SK-N-SH (cell line): ENCODE results near the gene TMEM184C. TPM values are rescaled to one million over a fixed set of nuclear protein-coding genes. Genes with fewer than 3 reads are reported as not detected.

ENCODE experiments used
- CTCF ChIA-PET: fragments of 300-600, 350-600 bp; formaldehyde crosslinking; extraction: SDS; loops from one replicate; lab custom pipeline; 2021; lab: Yijun Ruan, JAX
- POLR2A ChIA-PET: fragments of 350-600 bp; sonication (Branson Sonifier 250); formaldehyde crosslinking; extraction: SDS; loops from one replicate; lab custom pipeline; 2020; ENCODE audit warnings: antibody characterized with exemption, inconsistent platforms; lab: Yijun Ruan, JAX
- DNase-seq: peaks from one replicate; pipeline ENCODE4 v3.0.0; 2012
- H2AFZ ChIP-seq: fragments of 200-600 bp; sonication (generic); 2 replicates; pipeline ENCODE4 v1.8.1; 2016; ENCODE audit warnings: antibody characterized with exemption, mild to moderate bottlenecking, low read depth
- H3F3A ChIP-seq: fragments of 200-600 bp; sonication (generic); replicated peaks from 2 replicates; pipeline ENCODE3; 2016; ENCODE audit warnings: antibody characterized with exemption, mild to moderate bottlenecking; ENCODE audit not compliant: insufficient read depth
- H3K27ac ChIP-seq, 2 experiments: fragments of 200-500 bp in 1 of 2; fragments of 200-600 bp in 1 of 2; sonication (Bioruptor generic) in 1 of 2; sonication (generic), shearing (Covaris generic) in 1 of 2; 2 replicates each; pipeline versions ENCODE4 v1.5.1 to v1.6.1; 2014 to 2016; ENCODE audit warnings: low read depth in 2 of 2, inconsistent platforms in 1 of 2, low read length in 1 of 2, mild to moderate bottlenecking in 1 of 2, mixed read lengths in 1 of 2
- H3K27me3 ChIP-seq: fragments of 200-600 bp; sonication (generic), shearing (Covaris generic); 2 replicates; pipeline ENCODE4 v1.6.1; 2016; ENCODE audit warnings: mixed run types; ENCODE audit not compliant: insufficient read depth
- H3K36me3 ChIP-seq, 2 experiments: fragments of 200-500 bp in 1 of 2; fragments of 200-600 bp in 1 of 2; sonication (Bioruptor generic) in 1 of 2; sonication (generic) in 1 of 2; replicated peaks in 1 of 2; 2 replicates each; pipeline versions ENCODE3 to v1.5.1; 2014 to 2016; ENCODE audit warnings: low read length in 1 of 2, mild to moderate bottlenecking in 1 of 2; ENCODE audit not compliant: insufficient read depth in 2 of 2, control insufficient read depth in 1 of 2
- H3K4me1 ChIP-seq, 2 experiments: fragments of 200-500 bp in 1 of 2; fragments of 200-600 bp in 1 of 2; sonication (Bioruptor generic) in 1 of 2; sonication (generic), shearing (Covaris generic) in 1 of 2; 2 replicates each; pipeline versions ENCODE4 v1.5.1 to v1.6.1; 2014 to 2016; ENCODE audit warnings: low read depth in 1 of 2, low read length in 1 of 2, mixed run types in 1 of 2; ENCODE audit not compliant: insufficient read depth in 2 of 2, control insufficient read depth in 1 of 2
- H3K4me2 ChIP-seq: fragments of 200-600 bp; sonication (generic), shearing (Covaris generic); 2 replicates; pipeline ENCODE4 v1.6.1; 2017; ENCODE audit warnings: mixed run types
- H3K4me3 ChIP-seq, 2 experiments: fragments of 200-500 bp in 1 of 2; fragments of 200-600 bp in 1 of 2; sonication (Bioruptor generic) in 1 of 2; sonication (generic), shearing (Covaris generic) in 1 of 2; 2 replicates each; pipeline versions ENCODE4 v1.5.1 to v1.8.1; 2014 to 2016; ENCODE audit warnings: low read depth in 2 of 2, inconsistent platforms in 1 of 2, low read length in 1 of 2, mild to moderate bottlenecking in 1 of 2, mixed read lengths in 1 of 2, moderate library complexity in 1 of 2
- H3K79me2 ChIP-seq: fragments of 200-600 bp; sonication (generic); 2 replicates; pipeline ENCODE4 v1.8.1; 2017; ENCODE audit warnings: mild to moderate bottlenecking; ENCODE audit not compliant: insufficient read depth
- H3K9ac ChIP-seq: fragments of 200-600 bp; sonication (generic); 2 replicates; pipeline ENCODE4 v1.6.1; 2017; ENCODE audit warnings: mixed run types
- H3K9me2 ChIP-seq: fragments of 200-600 bp; sonication (generic); 2 replicates; pipeline ENCODE4 v1.6.1; 2017; ENCODE audit warnings: mixed run types
- H3K9me3 ChIP-seq: fragments of 200-600 bp; sonication (generic); 2 replicates; pipeline ENCODE4 v1.6.1; 2017; ENCODE audit warnings: mixed run types, mild to moderate bottlenecking, moderate library complexity
- H4K20me1 ChIP-seq: fragments of 200-600 bp; sonication (generic); 2 replicates; pipeline ENCODE4 v1.6.1; 2017; ENCODE audit warnings: mild to moderate bottlenecking, mixed run types; ENCODE audit not compliant: insufficient read depth
- CTCF ChIP-seq: fragments of 200-600 bp; sonication (generic); IDR thresholded peaks from 2 replicates; pipeline ENCODE4 v1.6.1; 2017; ENCODE audit warnings: antibody characterized with exemption, mild to moderate bottlenecking, moderate library complexity
- ELF1 ChIP-seq: IDR thresholded peaks from 2 replicates; pipeline ENCODE4 v1.4.0; 2012
- EP300 ChIP-seq, 2 experiments: IDR thresholded peaks; 2 replicates each; pipeline versions ENCODE4 v1.4.0 to v1.6.1; 2012; ENCODE audit warnings: borderline replicate concordance in 1 of 2, low read depth in 1 of 2, low read length in 1 of 2
- EZH2phosphoT487 ChIP-seq: fragments of 200-600 bp; sonication (generic); IDR thresholded peaks from 2 replicates; pipeline ENCODE4 v1.6.1; 2017; ENCODE audit warnings: low read depth, mixed run types, mild to moderate bottlenecking, antibody characterized with exemption, moderate library complexity, borderline replicate concordance
- FOXM1 ChIP-seq: IDR thresholded peaks from 2 replicates; pipeline ENCODE4 v1.4.0; 2012; ENCODE audit warnings: low read depth, mild to moderate bottlenecking
- GABPA ChIP-seq: IDR thresholded peaks from 2 replicates; pipeline ENCODE4 v1.4.0; 2012; ENCODE audit warnings: low read depth, mild to moderate bottlenecking
- IRF3 ChIP-seq: fragments of 150-350 bp; IDR thresholded peaks from 2 replicates; pipeline ENCODE4 v1.6.1; 2016; ENCODE audit warnings: mild to moderate bottlenecking, low read depth, low read length
- MAX ChIP-seq: IDR thresholded peaks from 2 replicates; pipeline ENCODE4 v1.4.0; 2012; ENCODE audit warnings: low read depth
- MXI1 ChIP-seq: IDR thresholded peaks from 2 replicates; pipeline ENCODE4 v1.6.1; 2012; ENCODE audit warnings: mild to moderate bottlenecking, low read depth, low read length, improper control_type of control experiment
- NRF1 ChIP-seq: IDR thresholded peaks from 2 replicates; pipeline ENCODE4 v1.6.1; 2012; ENCODE audit warnings: low read depth, mild to moderate bottlenecking, low read length
- POLR2AphosphoS5 ChIP-seq: IDR thresholded peaks from 2 replicates; pipeline ENCODE4 v1.6.1; 2012; ENCODE audit warnings: low read depth, low read length
- RCOR1 ChIP-seq: fragments of 150-350 bp; IDR thresholded peaks from 2 replicates; pipeline ENCODE4 v1.6.1; 2017; ENCODE audit warnings: antibody characterized with exemption, low read length
- REST ChIP-seq: IDR thresholded peaks from 2 replicates; pipeline ENCODE4 v1.6.1; 2012; ENCODE audit warnings: mild to moderate bottlenecking, low read depth, low read length, moderate library complexity
- RFX5 ChIP-seq: IDR thresholded peaks from 2 replicates; pipeline ENCODE4 v1.6.1; 2012; ENCODE audit warnings: mild to moderate bottlenecking, improper control_type of control experiment, low read length
- SMC3 ChIP-seq: IDR thresholded peaks from 2 replicates; pipeline ENCODE4 v1.6.1; 2012; ENCODE audit warnings: low read depth, low read length, improper control_type of control experiment
- USF1 ChIP-seq: IDR thresholded peaks from 2 replicates; pipeline ENCODE4 v1.4.0; 2012; ENCODE audit warnings: low read depth, borderline replicate concordance
- YY1 ChIP-seq: IDR thresholded peaks from 2 replicates; pipeline ENCODE4 v1.4.0; 2012; ENCODE audit warnings: low read depth, mild to moderate bottlenecking
- WGBS: methylation state at CpG from one replicate; pipeline ENCODE4 v1.1.6; 2017; ENCODE audit warnings: low lambda C conversion rate; 5-methylcytosine and 5-hydroxymethylcytosine counted together
- polyA plus RNA-seq, 3 experiments: library from polyadenylated mRNA; depleted of rRNA; stranded (reverse); fragments of >200 nt; gene quantifications; 2 replicates each; pipeline ENCODE4 v1.2.3, GENCODE V29; 2012

The TMEM184C gene
- polyA plus RNA-seq, 1 of the 3 experiments (the other 2 are of a cell fraction), result 17.5 TPM

- TF ChIP-seq USF1 (peak; percentile 37; the same call in 1 of the 2 replicates), SMC3 (no peak), POLR2AphosphoS5 (peak; percentile 99), MAX (peak; percentile 20; the same call in 1 of the 2 replicates), CTCF (no peak), EP300 (IDR thresholded peaks at IDR 0.05; ENCODE audit: borderline replicate concordance in 1 of 2, low read depth in 1 of 2, low read length in 1 of 2) (no peak), GABPA (peak; percentile 41; the same call in 1 of the 2 replicates), YY1 (no peak; the same call in 1 of the 2 replicates), MXI1 (peak; percentile 60), REST (peak; percentile 46; the same call in 1 of the 2 replicates), EZH2phosphoT487 (no peak)
Measured at GRCh38 chr4:147683717-147684700, 66.8 kb downstream of the TMEM184C start, which contains the start of gene PRMT9 (continued).

GRCh38 chr4:147689067-147689466 is 71.9 kb downstream of the TMEM184C start:
- Histone ChIP-seq H3F3A (no peaks in the 10 kb centered on the region), H3K9me3 (no peaks in the 10 kb centered on the region), H3K4me3 (no peak overlapping the region), H3K36me3 (no peaks in the 10 kb centered on the region), H2AFZ (no peak overlapping the region), H3K4me2 (no peak overlapping the region), H3K4me1 (peaks cover 0 to 2% of the 10 kb centered on the region in 2 experiments; a peak in 1 of 4 replicates), H3K27me3 (no peaks in the 10 kb centered on the region), H4K20me1 (no peaks in the 10 kb centered on the region), H3K27ac (no peak overlapping the region), H3K9ac (no peak overlapping the region), H3K9me2 (no peaks in the 10 kb centered on the region), H3K79me2 (no peaks in the 10 kb centered on the region)
- 63% methylated on average over 4 of the region's 4 CpGs for WGBS
- no peak for DNase-seq
- ChIA-PET CTCF (interaction anchor here (3.9 kb wide), 1 partner anchor 177 kb away, joined by 25 read pairs; no protein-coding TSS in a partner anchor), POLR2A (no interaction called here)
- no peak for TF ChIP-seq REST
- no peak for TF ChIP-seq GABPA
- TF ChIP-seq RFX5, result no peak
- no peak for TF ChIP-seq ELF1
- TF ChIP-seq EZH2phosphoT487, result no peak
- no peak for TF ChIP-seq RCOR1
- no peak for TF ChIP-seq MXI1
- TF ChIP-seq IRF3, result no peak
- TF ChIP-seq NRF1, result no peak
- TF ChIP-seq FOXM1, result no peak
- no peak for TF ChIP-seq MAX
